HepG2 (cell line): ENCODE measurements around the gene CD276. TPM values are rescaled to one million over a fixed set of nuclear protein-coding genes. Genes with fewer than 3 reads are reported as not detected.

ENCODE experiments used
- ARHGAP35 ChIP-seq: sonication (generic); formaldehyde crosslinking; IDR thresholded peaks from 2 replicates; pipeline ENCODE4 v1.9.0; 2022; ENCODE audit warnings: mild to moderate bottlenecking, inconsistent platforms, moderate library complexity, missing genetic modification reagents, borderline replicate concordance
- CERS6 ChIP-seq: sonication (generic); formaldehyde crosslinking; IDR thresholded peaks from 2 replicates; pipeline ENCODE4 v1.5.0; 2020; ENCODE audit warnings: missing genetic modification reagents
- HMG20B ChIP-seq: conservative IDR thresholded peaks from 2 replicates; pipeline ENCODE4 v1.6.1; 2016; ENCODE audit warnings: missing genetic modification reagents, missing compliant biosample characterization
- HOXA3 ChIP-seq: sonication (generic); formaldehyde crosslinking; IDR thresholded peaks from 2 replicates; pipeline ENCODE4 v1.5.0; 2020; ENCODE audit warnings: missing genetic modification reagents
- KDM2A ChIP-seq: sonication (generic); formaldehyde crosslinking; IDR thresholded peaks from 2 replicates; pipeline ENCODE4 v1.4.0; 2020; ENCODE audit warnings: low read depth, missing genetic modification reagents, borderline replicate concordance
- KDM5B ChIP-seq: sonication (generic); formaldehyde crosslinking; IDR thresholded peaks from 2 replicates; pipeline ENCODE4 v1.4.0; 2020; ENCODE audit warnings: missing genetic modification reagents, mild to moderate bottlenecking, borderline replicate concordance
- PAF1 ChIP-seq: IDR thresholded peaks from 2 replicates; pipeline ENCODE4 v1.6.1; 2016; ENCODE audit warnings: missing genetic modification reagents, missing compliant biosample characterization
- SMAD1 ChIP-seq: sonication (generic); formaldehyde crosslinking; IDR thresholded peaks from 2 replicates; pipeline ENCODE4 v1.4.0; 2020; ENCODE audit warnings: missing genetic modification reagents, low read depth, mild to moderate bottlenecking, borderline replicate concordance
- SOX5 ChIP-seq: IDR thresholded peaks from 2 replicates; pipeline ENCODE4 v1.6.1; 2016; ENCODE audit warnings: borderline replicate concordance
- SPEN ChIP-seq: sonication (generic); formaldehyde crosslinking; IDR thresholded peaks from 2 replicates; pipeline ENCODE4 v1.5.1; 2020; ENCODE audit warnings: low read depth, mild to moderate bottlenecking, missing genetic modification reagents
- ZKSCAN8 ChIP-seq: IDR thresholded peaks from 2 replicates; pipeline ENCODE4 v1.6.1; 2016; ENCODE audit warnings: borderline replicate concordance, missing genetic modification reagents, missing compliant biosample characterization
- ZNF280D ChIP-seq: sonication (generic); formaldehyde crosslinking; IDR thresholded peaks from 2 replicates; pipeline ENCODE4 v1.5.1; 2020; ENCODE audit warnings: mild to moderate bottlenecking, missing genetic modification reagents
- ZNF30 ChIP-seq: sonication (generic); formaldehyde crosslinking; IDR thresholded peaks from 2 replicates; pipeline ENCODE4 v1.5.0; 2020; ENCODE audit warnings: mild to moderate bottlenecking, missing genetic modification reagents
- ZNF383 ChIP-seq: sonication (generic); formaldehyde crosslinking; IDR thresholded peaks from 2 replicates; pipeline ENCODE4 v1.4.0; 2020; ENCODE audit warnings: missing genetic modification reagents, mild to moderate bottlenecking, borderline replicate concordance
- ZNF563 ChIP-seq: sonication (generic); formaldehyde crosslinking; IDR thresholded peaks from 2 replicates; pipeline ENCODE4 v1.8.0; 2022; ENCODE audit warnings: mild to moderate bottlenecking, moderate library complexity, missing genetic modification reagents
- ZSCAN25 ChIP-seq: sonication (generic); formaldehyde crosslinking; IDR thresholded peaks from 2 replicates; pipeline ENCODE4 v1.8.0; 2022; ENCODE audit warnings: mild to moderate bottlenecking, missing genetic modification reagents
- polyA plus RNA-seq, 8 experiments: library from polyadenylated mRNA; depleted of rRNA in 3 of 8; stranded (reverse) in 7 of 8; unstranded in 1 of 8; fragments of >200 nt; fragmentation: Illumina TruSeq in 4 of 8; extraction: Trizol in 4 of 8; gene quantifications; 2 replicates each; pipeline versions ENCODE4 v1.2.1 to v1.2.3, GENCODE V29; 2011 to 2016; ENCODE audit warnings: low read depth in 4 of 8, missing spikeins in 1 of 8, mixed read lengths in 1 of 8; ENCODE audit not compliant: insufficient read depth in 1 of 8
- total RNA-seq, 5 experiments: library from RNA; depleted of rRNA; stranded (reverse); fragments of >200 nt; fragmentation: Illumina TruSeq; extraction: Trizol; gene quantifications; 2 replicates each; pipeline ENCODE4 v1.2.3, GENCODE V29; 2016; ENCODE audit warnings: low read depth in 1 of 5
- TF ChIP-seq, protein P1 (sequence below): sonication (generic); formaldehyde crosslinking; IDR thresholded peaks from 2 replicates; pipeline ENCODE4 v1.4.0; 2020; ENCODE audit warnings: missing genetic modification reagents, borderline replicate concordance
- TF ChIP-seq, protein P2 (sequence below): sonication (generic); formaldehyde crosslinking; IDR thresholded peaks from 2 replicates; pipeline ENCODE4 v1.9.0; 2021; ENCODE audit warnings: missing genetic modification reagents, borderline replicate concordance

The CD276 gene
- total and polyA plus RNA-seq, 2 of the 13 experiments (the other 11 are each of a cell fraction or from before 2014, with no cell fraction given) = 24.6 to 55.2 TPM

- TF ChIP-seq ZNF30 (CRISPR knock-in tag) (no peak), ZSCAN25 (CRISPR knock-in tag) (peak; percentile 81), CERS6 (no peak), KDM5B (peak; percentile 22; the same call in 1 of the 2 replicates), HOXA3 (no peak), ZNF563 (CRISPR knock-in tag) (peak; percentile 48; the same call in 1 of the 2 replicates), KDM2A (CRISPR knock-in tag) (0 out of 2 replicates have a peak, but pooled peaks have one; percentile 23), ZNF280D (no peak), ZKSCAN8 (no peak), ARHGAP35 (CRISPR knock-in tag) (no peak), PAF1 (CRISPR knock-in tag) (no peak), ZNF383 (no peak), SOX5 (CRISPR knock-in tag) (no peak), SPEN (no peak), HMG20B (no peak), SMAD1 (CRISPR knock-in tag) (0 out of 2 replicates have a peak, but pooled peaks have one; percentile 51)
- TF ChIP-seq, protein P1, sequence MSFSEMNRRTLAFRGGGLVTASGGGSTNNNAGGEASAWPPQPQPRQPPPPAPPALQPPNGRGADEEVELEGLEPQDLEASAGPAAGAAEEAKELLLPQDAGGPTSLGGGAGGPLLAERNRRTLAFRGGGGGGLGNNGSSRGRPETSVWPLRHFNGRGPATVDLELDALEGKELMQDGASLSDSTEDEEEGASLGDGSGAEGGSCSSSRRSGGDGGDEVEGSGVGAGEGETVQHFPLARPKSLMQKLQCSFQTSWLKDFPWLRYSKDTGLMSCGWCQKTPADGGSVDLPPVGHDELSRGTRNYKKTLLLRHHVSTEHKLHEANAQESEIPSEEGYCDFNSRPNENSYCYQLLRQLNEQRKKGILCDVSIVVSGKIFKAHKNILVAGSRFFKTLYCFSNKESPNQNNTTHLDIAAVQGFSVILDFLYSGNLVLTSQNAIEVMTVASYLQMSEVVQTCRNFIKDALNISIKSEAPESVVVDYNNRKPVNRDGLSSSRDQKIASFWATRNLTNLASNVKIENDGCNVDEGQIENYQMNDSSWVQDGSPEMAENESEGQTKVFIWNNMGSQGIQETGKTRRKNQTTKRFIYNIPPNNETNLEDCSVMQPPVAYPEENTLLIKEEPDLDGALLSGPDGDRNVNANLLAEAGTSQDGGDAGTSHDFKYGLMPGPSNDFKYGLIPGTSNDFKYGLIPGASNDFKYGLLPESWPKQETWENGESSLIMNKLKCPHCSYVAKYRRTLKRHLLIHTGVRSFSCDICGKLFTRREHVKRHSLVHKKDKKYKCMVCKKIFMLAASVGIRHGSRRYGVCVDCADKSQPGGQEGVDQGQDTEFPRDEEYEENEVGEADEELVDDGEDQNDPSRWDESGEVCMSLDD = peak; percentile 55; the same call in 1 of the 2 replicates
- TF ChIP-seq, protein P2, sequence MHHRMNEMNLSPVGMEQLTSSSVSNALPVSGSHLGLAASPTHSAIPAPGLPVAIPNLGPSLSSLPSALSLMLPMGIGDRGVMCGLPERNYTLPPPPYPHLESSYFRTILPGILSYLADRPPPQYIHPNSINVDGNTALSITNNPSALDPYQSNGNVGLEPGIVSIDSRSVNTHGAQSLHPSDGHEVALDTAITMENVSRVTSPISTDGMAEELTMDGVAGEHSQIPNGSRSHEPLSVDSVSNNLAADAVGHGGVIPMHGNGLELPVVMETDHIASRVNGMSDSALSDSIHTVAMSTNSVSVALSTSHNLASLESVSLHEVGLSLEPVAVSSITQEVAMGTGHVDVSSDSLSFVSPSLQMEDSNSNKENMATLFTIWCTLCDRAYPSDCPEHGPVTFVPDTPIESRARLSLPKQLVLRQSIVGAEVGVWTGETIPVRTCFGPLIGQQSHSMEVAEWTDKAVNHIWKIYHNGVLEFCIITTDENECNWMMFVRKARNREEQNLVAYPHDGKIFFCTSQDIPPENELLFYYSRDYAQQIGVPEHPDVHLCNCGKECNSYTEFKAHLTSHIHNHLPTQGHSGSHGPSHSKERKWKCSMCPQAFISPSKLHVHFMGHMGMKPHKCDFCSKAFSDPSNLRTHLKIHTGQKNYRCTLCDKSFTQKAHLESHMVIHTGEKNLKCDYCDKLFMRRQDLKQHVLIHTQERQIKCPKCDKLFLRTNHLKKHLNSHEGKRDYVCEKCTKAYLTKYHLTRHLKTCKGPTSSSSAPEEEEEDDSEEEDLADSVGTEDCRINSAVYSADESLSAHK (CRISPR knock-in tag) = no peak
Measured at GRCh38 chr15:73684581-73685455, 635 bp downstream of the CD276 start (continued).
